Measurements from ENCODE around the gene EPB41L5.

GRCh38 chr2:120167272-120167671, 154.4 kb downstream of the EPB41L5 start:
- TF ChIP-seq POLR2A (IDR thresholded peaks at IDR 0.05; ENCODE audit: low read depth, low read length) (no peak), TAF1 (IDR thresholded peaks at IDR 0.05; ENCODE audit: borderline replicate concordance, low read depth, low read length) (no peak)
